NCI-H345 (cell line): ENCODE results near the gene ADM.
"Not testable (repeated sequence)": the region's sequence is repeated elsewhere in the genome, so short reads cannot be mapped to it uniquely, and the experiment has no call there.

Experiments
- DNase-seq: peaks from one replicate; lab custom pipeline; 2025; lab: John Stamatoyannopoulos, UW

The ADM gene

DNA sequence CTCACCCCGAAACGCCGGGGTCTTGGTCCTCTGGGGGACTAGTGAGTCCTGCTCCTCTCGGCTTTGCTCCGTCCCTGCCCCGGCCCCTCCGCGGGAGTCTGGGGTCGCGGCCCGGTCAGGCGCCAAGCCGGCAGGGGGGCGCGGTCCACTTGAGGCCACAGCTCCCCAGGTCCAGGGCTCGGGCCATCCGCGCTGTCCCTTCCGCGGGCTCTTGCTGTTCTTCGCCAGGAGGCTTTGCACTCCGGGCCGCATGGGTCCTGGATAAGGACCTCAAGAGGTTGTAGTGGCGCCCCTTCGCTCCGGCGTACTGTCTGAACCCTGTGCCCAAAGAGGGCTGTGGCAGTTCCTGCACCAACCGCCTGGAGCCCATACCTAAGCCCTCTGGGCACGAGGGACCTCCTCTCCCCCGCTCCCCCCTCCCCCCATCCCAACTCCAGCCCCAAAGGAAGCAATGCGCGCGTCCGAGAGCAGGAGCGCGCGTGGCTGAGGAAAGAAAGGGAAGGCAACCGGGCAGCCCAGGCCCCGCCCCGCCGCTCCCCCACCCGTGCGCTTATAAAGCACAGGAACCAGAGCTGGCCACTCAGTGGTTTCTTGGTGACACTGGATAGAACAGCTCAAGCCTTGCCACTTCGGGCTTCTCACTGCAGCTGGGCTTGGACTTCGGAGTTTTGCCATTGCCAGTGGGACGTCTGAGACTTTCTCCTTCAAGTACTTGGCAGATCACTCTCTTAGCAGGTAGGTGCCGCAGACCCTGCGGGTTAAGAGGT is at the start of gene ADM:
ADM (plus strand) TSS at position 579 of the 767 bp plus-strand sequence. CDS start 628 bp downstream, outside the sequence.
- peak; percentile 83 for DNase-seq

- no peak for DNase-seq
Observed at GRCh38 chr11:10255388-10256125, 49.3 kb upstream of the ADM start.

DNA sequence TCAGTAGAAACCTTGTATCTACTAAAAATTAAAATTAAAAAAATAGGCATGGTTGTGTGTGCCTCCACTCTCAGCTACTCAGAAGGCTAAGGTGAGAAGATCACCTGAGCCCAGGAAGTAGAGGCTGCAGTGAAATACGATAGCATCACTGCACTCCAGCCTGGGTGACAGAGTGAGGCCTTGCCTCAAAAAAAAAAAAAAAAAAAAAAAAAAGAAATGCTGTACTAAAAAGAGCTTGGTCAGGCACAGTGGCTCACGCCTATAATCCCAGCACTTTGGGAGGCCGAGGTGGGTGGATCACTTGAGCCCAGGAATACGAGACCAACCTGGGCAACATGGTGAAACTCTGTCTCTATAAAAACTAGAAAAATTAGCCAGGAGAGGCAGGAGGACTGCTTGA is 47.4 kb upstream of the ADM start:
- no peak for DNase-seq

DNA sequence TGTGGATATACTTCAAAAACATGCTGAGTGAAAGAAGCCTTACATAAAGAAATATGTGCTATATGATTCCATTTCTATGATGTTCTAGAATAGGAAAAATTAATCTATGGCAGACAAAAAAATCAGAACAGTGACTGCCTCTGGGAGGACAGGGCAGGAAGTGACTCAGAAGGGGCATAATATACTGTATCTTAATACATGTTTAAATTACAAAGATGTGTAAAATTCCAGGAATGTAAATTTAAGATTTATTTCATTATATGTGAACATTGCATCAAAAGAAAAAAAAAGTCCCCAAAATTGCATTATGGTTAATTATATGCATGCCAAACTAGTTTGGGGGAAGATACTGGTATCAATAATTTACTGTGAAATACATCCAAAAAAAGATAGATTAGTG is 43.1 kb upstream of the ADM start:
- DNase-seq: no peak

DNA sequence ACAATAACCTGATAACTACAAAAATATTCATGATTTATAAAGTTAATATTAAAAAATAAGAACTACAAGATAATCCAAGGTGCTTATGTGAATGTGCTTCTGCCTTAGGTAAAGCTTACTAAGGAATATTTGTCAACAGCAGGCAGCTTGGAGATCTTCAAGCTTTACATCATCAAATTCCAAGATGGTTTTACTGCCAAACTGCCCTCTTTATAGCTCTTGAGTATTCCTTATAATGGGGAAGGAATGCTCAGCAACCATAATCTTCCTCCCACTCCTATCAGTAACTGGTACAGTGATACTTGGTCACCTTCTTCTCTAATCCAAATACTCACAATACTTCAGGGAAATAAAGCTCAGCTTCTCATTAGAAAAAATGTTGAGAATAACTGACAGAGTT is 40.9 kb upstream of the ADM start:
- no peak for DNase-seq

DNA sequence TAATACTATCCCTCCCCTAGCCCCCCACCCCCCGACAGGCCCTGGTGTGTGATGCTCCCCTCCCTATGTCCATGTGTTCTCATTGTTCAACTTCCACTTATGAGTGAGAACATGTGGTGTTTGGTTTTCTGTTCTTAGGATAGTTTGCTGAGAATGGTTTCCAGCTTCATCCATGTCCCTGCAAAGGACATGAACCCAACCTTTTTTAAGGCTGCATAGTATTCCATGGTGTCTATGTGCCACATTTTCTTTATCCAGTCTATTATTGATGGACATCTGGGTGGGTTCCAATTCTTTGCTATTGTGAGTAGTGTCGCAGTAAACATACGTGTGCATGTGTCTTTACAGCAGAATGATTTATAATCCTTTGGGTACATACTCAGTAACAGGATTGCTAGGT is 40.2 kb upstream of the ADM start:
- not testable (repeated sequence) for DNase-seq

DNA sequence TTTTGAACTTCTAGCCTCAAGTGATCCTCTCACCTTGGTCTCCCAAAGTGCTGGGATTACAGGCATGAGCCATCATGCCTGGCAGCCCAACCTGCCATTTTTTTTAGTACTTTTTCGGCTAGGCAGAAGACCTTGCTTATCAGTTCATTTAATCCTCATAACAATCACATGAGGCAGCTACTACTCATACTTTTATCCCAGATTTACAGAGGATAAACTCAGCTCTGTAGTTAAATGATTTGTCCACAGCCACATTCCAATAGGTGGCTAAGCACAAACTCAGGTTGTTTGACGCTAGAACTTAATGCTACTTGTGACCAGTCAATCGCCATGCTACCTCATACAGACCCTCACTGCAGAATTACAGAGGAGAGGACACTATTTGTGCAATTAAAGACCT is 38.9 kb upstream of the ADM start:
- DNase-seq: no peak

GRCh38 chr11:10267821-10268220 is 37.1 kb upstream of the ADM start:
- DNase-seq: no peak

DNA sequence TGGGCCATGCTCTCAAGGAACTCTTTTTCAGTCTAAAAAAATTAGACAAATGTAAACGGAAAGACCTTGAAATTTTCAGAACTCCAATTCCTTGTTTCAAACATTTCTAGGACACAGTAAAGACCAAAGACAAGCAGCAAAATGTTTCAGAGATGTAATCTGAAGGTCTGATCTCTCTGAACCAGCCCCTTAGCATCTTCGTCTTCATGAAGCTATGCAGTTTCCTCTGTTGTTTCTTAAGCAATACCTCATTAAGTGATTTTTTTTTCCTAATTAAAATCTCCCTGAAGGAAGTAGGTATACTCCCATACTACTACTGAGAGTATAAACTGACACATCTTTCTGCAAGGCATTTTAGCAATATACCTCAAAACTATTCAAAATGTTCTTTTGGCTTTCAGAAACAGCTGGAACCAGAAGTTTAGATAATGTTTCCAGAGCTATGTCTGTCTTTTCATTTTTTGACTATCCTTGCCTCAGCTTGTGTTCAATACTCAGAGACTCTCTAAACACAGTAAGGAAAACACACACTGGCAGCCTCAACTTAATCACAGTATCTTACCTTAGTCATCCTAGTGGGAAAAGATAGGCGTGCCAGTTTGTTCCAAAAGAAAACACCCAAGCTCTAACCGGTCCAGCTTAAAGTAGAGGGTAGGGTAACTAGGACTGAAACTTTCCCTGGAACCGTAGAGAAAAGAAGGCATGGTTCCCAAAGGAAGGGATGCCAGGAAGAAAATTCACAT is 36.0 kb upstream of the ADM start:
- DNase-seq: no peak

GRCh38 chr11:10272132-10272531 is 32.7 kb upstream of the ADM start:
- DNase-seq: no peak

DNA sequence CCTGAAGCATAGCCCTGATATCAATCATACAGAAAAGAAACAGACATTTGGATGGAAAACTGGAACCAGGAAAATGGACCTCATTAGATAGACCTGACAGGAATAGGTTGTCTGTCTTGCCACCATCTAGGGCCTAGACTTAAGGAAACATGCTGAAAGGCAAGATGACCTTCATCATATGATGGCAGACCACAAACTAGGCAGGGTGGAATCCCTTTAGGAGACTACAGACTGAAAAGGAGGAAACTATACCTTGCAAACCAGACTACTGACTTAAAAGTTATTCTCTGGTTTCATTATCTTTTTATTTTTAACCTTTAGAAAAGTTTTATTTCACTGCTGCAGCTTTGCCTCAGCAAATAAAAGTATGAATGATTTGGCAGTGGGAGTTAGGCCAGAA is 31.1 kb upstream of the ADM start:
- DNase-seq: no peak

DNA sequence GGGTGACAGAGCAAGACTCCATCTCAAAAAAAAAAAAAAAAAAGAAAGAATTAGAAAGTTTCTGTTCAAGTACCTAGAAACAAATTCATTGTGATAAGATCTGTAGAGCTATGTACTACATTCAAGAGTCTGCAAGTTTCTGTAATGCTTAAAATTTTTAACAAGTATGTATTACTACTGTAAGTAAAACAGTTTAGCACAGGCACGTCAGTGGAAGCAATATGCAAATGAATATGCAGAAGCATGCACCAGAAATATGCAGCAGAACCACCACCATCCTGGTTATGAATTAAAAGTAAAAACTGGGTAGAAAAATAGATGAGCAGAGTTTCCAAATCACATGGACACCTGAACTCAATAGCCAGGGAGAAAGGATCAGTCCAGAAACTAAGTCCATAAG is 30.1 kb upstream of the ADM start:
- no peak for DNase-seq

- DNase-seq: no peak
Observed at GRCh38 chr11:10275714-10276113, 29.2 kb upstream of the ADM start.

DNA sequence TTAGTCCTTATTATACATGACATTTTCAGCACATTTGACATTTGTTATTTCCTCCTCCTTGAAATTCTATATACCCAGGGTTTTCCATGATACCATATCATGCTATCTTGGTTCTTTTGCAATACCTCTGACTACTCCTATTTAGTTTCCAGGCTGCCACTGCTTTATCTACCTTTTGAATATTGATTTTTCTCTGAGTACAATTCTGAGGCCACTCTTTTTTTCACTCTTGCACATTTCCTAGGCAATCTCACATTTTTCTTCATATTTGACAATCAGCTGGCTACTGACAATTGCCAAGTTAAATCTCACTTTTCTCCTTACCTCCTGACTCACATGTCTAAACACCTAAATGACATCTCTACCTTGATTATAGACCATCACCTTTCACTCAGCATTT is 22.8 kb upstream of the ADM start:
- DNase-seq: no peak

DNA sequence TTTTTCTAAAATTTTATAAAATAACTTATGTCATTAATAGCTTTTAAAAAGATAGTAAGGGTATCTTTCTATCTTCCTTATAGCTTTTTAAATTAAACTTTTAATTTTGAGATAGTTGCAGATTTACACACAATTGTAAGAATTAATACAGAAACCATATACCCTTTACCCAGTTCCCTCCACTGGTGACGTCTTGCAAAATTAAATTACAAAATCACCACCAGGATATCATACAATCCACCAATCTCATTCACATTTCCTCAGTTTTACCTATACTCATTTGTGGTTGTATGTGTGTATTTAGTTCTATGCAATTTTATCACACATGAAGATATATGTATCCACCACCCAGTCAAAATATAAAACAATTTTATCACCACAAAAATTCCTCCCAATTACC is 20.9 kb upstream of the ADM start:
- DNase-seq: no peak

GRCh38 chr11:10285148-10285802 is 19.6 kb upstream of the ADM start:
- DNase-seq: no peak

DNA sequence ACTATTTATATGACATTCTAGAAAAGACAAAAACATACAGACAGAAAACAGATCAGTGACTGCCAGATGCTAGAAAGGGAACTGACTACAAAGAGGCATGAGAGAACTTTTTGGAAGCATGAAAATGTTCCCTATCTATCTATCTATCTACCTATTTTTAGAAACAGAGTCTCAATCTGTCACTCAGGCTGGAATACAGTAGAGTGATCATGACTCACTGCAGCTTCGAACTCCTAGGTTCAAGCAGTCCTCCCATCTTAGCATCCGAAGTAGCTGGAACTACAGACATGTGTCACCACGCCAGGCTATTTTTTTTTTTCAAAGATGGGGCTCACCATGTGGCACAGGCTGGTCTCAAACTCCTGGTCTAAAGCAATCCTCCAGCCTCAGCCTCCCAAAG is 17.7 kb upstream of the ADM start:
- no peak for DNase-seq

DNA sequence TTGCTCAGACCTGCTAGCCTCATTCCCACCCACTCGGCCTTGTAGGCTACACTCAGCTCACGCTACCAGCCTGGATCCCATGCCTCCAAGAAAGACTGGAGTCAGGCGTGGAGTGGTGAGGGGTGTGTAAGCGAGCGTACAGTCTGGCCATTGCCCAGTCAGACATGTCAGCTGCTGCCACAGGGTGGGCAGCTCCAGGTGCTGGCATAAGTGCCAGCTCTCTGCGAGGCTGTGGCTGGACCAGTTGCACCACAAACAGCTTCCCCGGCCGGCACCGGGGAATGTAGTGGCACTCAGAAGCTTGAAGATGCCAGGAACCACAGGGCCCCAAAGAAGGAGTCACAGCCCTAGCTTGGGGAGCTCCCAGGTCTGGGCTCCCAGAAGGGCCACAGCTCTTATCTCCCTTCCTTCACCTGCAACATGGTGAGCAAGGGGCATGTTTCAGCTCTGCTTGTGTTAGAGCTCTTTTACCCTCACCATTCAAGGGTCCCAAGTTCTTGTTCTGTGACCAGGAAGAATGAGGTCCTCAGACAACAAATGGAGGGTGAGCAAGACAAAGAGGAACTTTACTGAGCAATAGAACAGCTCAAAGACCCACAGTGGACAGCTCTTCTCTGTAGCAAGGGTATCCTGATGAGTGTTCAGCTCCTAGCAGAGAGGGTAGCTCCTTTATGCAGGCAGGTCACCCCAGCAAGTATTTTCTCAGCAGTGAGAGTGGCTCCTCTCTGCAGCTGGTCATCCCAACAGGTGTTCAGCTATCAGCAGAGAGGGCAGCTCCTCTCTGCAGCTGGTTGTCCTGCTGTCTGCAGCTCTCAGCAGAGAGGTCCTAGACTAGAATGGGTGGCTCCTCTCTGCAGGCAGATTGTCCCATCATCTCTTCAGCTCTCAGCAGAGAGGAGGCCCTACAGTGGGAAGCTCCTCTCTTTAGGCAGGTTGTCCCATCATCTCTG is 16.8 kb upstream of the ADM start:
- DNase-seq: no peak

DNA sequence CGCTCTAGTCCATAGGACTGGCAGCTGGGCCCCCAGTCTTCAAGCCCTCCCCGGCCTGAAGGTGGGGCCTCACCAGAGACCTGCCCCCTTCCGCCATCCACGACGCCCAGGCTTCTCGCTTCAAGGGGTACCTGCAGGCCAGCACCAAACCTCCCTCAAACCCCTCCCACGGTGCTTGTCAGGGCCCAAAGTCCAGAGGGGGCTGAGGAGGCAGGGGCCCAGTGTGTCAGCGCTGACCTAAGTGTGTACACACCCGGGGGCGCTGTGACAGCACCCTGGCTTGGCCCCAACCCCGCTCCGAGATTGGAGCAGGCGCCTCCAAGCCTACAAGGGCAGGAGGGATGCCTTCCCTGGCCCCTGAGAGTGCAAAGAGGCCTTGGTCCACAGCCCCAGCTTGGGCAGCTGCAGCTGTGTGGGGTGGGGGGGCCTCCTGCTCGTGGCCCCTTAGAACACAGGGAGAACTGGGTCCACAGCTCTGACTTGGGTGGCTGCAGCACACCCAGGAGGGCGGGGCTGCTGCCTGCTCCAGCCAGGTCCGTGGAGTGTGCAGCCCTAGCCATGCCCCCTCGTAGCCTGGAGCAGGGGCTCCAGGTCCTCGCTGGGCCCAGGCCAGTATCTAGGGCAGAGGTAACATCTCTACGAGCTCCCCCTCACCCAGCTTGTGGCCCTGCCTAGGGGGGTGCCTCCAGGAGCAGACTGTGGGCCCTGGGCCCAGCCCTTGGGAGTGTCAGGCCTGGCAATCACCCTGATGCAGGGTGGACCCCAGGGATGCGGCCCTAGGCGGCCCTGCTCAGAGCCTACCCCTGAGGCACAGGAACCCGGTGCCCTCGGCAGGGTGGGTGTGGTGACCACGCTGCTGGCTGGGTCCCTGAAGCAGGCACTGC is 15.8 kb upstream of the ADM start:
- DNase-seq: no peak

DNA sequence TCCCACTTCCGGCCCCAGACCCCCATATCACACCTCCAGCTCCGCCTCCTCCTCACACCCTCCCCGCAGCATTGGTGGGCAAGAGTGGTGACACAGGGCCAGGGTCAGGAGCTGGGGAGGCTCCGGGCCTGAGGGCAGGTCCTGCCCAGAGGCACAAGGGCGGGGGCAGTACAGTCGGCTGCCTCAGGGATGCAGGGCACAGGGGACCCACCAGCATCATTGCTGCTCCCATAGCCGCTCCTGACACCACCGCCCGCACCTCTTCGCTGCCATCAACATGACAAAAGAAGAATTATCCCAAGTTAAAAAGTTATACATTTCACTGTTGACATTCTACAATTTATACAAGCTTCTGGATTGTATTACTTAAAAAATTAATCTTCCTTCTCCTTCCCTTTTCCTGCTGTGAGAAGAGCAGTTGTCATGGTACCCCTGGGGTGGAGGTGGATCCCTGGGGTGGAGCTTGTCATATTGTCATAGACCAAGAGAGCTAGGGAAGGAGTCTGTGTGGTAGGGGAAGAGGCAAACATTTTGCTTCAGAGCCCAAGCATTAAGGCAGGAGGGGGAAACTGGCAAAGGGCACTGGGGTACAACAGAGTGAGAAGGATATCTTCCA is 15.0 kb upstream of the ADM start:
- no peak for DNase-seq
